GM12878 (cell line): Measurements from ENCODE around the gene SCLY. TPM values are rescaled to one million over a fixed set of nuclear protein-coding genes. Genes with fewer than 3 reads are reported as not detected.

Experiments used
- ATAC-seq: fragments of 200-7000 bp; cut with Tn5 transposase; 3 replicates; pipeline ENCODE4 v1.9.1; 2020; ENCODE audit warnings: mild to moderate bottlenecking, moderate library complexity
- BruUV-seq: library from RNA; stranded (reverse); fragments of 400-500 nt; replicated peaks from 2 replicates; lab custom pipeline; 2021; lab: Mats Ljungman, UMichigan
- CTCF ChIA-PET: fragments of 300-600 bp; sonication (Branson Sonifier 250); formaldehyde crosslinking; extraction: SDS; loops from one replicate; lab custom pipeline; 2021; ENCODE audit warnings: inconsistent platforms; lab: Yijun Ruan, JAX
- POLR2A ChIA-PET: fragments of 350-600 bp; formaldehyde crosslinking; extraction: SDS; loops from one replicate; lab custom pipeline; 2021; ENCODE audit warnings: inconsistent platforms; lab: Charles Lee
- RAD21 ChIA-PET: fragments of 300-600 bp; sonication (Branson Sonifier 250); formaldehyde crosslinking; loops from one replicate; lab custom pipeline; 2023; ENCODE audit warnings: antibody characterized with exemption; ENCODE audit not compliant: unreplicated experiment; lab: Charles Lee
- SMC1A ChIA-PET: fragments of 300-600 bp; sonication (Branson Sonifier 250); formaldehyde crosslinking; loops from one replicate; lab custom pipeline; 2023; ENCODE audit not compliant: unreplicated experiment, uncharacterized antibody; lab: Charles Lee
- DNase-seq: peaks from one replicate; pipeline ENCODE4 v3.0.0-alpha.2; 2011; ENCODE audit warnings: low read depth, low spot score
- FAIRE-seq: peaks from 3 replicates; lab custom pipeline; 2011; peaks lifted over from hg19 to GRCh38; lab: Jason Lieb, UNC
- H2AFZ ChIP-seq: 2 replicates; pipeline ENCODE4 v1.6.0; 2011; ENCODE audit warnings: low read depth, low read length, control low read depth; ENCODE audit not compliant: control insufficient read depth
- H3K27ac ChIP-seq: 2 replicates; pipeline ENCODE4 v1.5.1; 2011; ENCODE audit warnings: control low read depth; ENCODE audit not compliant: control insufficient read depth, insufficient read depth
- H3K27me3 ChIP-seq, 2 experiments: replicated peaks in 1 of 2; 2 replicates each; pipeline versions ENCODE4 v1.6.0 to v1.6.1; 2011; ENCODE audit warnings: low read length in 1 of 2; ENCODE audit not compliant: control insufficient read depth in 2 of 2, insufficient read depth in 2 of 2
- H3K36me3 ChIP-seq, 2 experiments: 2 replicates each; pipeline ENCODE4 v1.5.1; 2011; ENCODE audit warnings: low read length in 1 of 2; ENCODE audit not compliant: control insufficient read depth in 2 of 2, insufficient read depth in 2 of 2
- H3K4me1 ChIP-seq: 2 replicates; pipeline ENCODE4 v1.6.1; 2011; ENCODE audit warnings: mild to moderate bottlenecking, low read length, moderate library complexity, mixed read lengths; ENCODE audit not compliant: control insufficient read depth, insufficient read depth
- H3K4me2 ChIP-seq: 2 replicates; pipeline ENCODE4 v1.6.0; 2011; ENCODE audit warnings: control low read depth; ENCODE audit not compliant: control insufficient read depth, insufficient read depth
- H3K4me3 ChIP-seq: fragments of 200-600 bp; sonication (generic); 2 replicates; pipeline ENCODE4 v1.5.1; 2016
- H3K79me2 ChIP-seq: 2 replicates; pipeline ENCODE4 v1.6.0; 2011; ENCODE audit warnings: low read length; ENCODE audit not compliant: control insufficient read depth, insufficient read depth
- H3K9ac ChIP-seq: 2 replicates; pipeline ENCODE4 v1.8.0; 2011; ENCODE audit warnings: low read length, control low read depth, mixed read lengths; ENCODE audit not compliant: control insufficient read depth, insufficient read depth
- H3K9me3 ChIP-seq: replicated peaks from 3 replicates; pipeline ENCODE4 v1.5.1; 2011; ENCODE audit warnings: mild to moderate bottlenecking, low read length; ENCODE audit not compliant: control insufficient read depth, insufficient read depth
- H4K20me1 ChIP-seq: 2 replicates; pipeline ENCODE4 v1.6.0; 2011; ENCODE audit not compliant: control insufficient read depth, insufficient read depth
- FOXM1 ChIP-seq: IDR thresholded peaks from 2 replicates; pipeline ENCODE4 v1.6.1; 2012; ENCODE audit warnings: low read depth, mild to moderate bottlenecking, inconsistent platforms, low read length, moderate library complexity
- KLF5 ChIP-seq: fragments of 450-650 bp; IDR thresholded peaks from 2 replicates; pipeline ENCODE4 v1.6.1; 2014; ENCODE audit warnings: mild to moderate bottlenecking; ENCODE audit not compliant: partially characterized antibody
- PBX3 ChIP-seq: IDR thresholded peaks from 2 replicates; pipeline ENCODE4 v1.6.1; 2011; ENCODE audit warnings: mild to moderate bottlenecking, low read depth, low read length, moderate library complexity; ENCODE audit not compliant: insufficient replicate concordance
- TAF1 ChIP-seq: IDR thresholded peaks from 2 replicates; pipeline ENCODE4 v1.6.1; 2011; ENCODE audit warnings: mild to moderate bottlenecking, low read depth, low read length, borderline replicate concordance
- ZSCAN29 ChIP-seq: fragments of 450-650 bp; IDR thresholded peaks from 2 replicates; pipeline ENCODE4 v1.6.1; 2017; ENCODE audit warnings: mild to moderate bottlenecking, moderate library complexity
- WGBS: methylation state at CpG from one replicate; pipeline ENCODE4 v1.1.6; 2016; ENCODE audit warnings: low lambda C conversion rate; ENCODE audit not compliant: insufficient replicate concordance, insufficient coverage; ENCODE audit errors: missing lambda C conversion rate; 5-methylcytosine and 5-hydroxymethylcytosine counted together
- in situ Hi-C: fragments of 300-500 bp; cut with MboI; formaldehyde crosslinking; loops from 9 replicates; pipeline ENCODE4 v1.14.3; 2018; ENCODE audit warnings: mixed read lengths
- intact Hi-C: fragments of 100-400 bp; cut with micrococcal nuclease; formaldehyde crosslinking; loops from one replicate; pipeline ENCODE4 v1.14.2; 2022; ENCODE audit not compliant: unreplicated experiment
- polyA plus RNA-seq, 11 experiments: library from polyadenylated mRNA; depleted of rRNA in 4 of 11; unstranded in 6 of 11; stranded (reverse) in 5 of 11; fragments of >200 nt; fragmentation: Nextera tagmentation in 4 of 11; fragmentation: Illumina TruSeq in 1 of 11; extraction: Ambion mirVana in 4 of 11; extraction: Trizol in 1 of 11; gene quantifications; 1 replicate in 1 of 11; 2 replicates in 10 of 11; pipeline versions ENCODE4 v1.2.1 to v1.2.3, GENCODE V29; 2011 to 2016; ENCODE audit warnings: inconsistent platforms in 2 of 11, missing spikeins in 2 of 11, low read depth in 1 of 11
- total RNA-seq, 4 experiments: library from RNA; depleted of rRNA in 3 of 4; stranded (reverse); fragments of >200 nt in 3 of 4; fragmentation: Illumina TruSeq in 1 of 4; extraction: Trizol in 1 of 4; gene quantifications; 2 replicates each; pipeline versions ENCODE4 v1.2.1 to v1.2.3, GENCODE V29; 2013 to 2021

The SCLY gene
- total and polyA plus RNA-seq, 10 of the 15 experiments (the other 5 are each of a cell fraction or from before 2014, with no cell fraction given) = 3.3 to 49.1 (median 32.3) TPM

GRCh38 chr2:238104691-238105371 lies 44.0 kb downstream of the SCLY start:
- Histone ChIP-seq H3K9ac (no peak overlapping the region), H3K4me2 (no peak overlapping the region), H3K36me3 (no peaks in the 10 kb centered on the region), H3K27ac (no peak overlapping the region), H3K4me1 (peaks cover 21% of the 10 kb centered on the region), H2AFZ (no peak overlapping the region), H4K20me1 (no peaks in the 10 kb centered on the region), H3K9me3 (no peaks in the 10 kb centered on the region; the same call in 2 of the 3 replicates), H3K79me2 (no peaks in the 10 kb centered on the region), H3K27me3 (no peaks in the 10 kb centered on the region), H3K4me3 (no peak overlapping the region)
- 72% methylated on average over 19 of the region's 21 CpGs for WGBS
- TF ChIP-seq KLF5 (no peak), FOXM1 (no peak), TAF1 (no peak), PBX3 (no peak), ZSCAN29 (no peak)
- FAIRE-seq = no peak
- ChIA-PET SMC1A (interaction anchor here (0.5 kb wide), 1 partner anchor 184 kb away, joined by 3 read pairs; no protein-coding TSS in a partner anchor), RAD21 (no interaction called here), POLR2A (interaction anchor here (0.7 kb wide), 2 partner anchors 379 to 392 kb away, joined by 3 to 5 read pairs; no protein-coding TSS in a partner anchor), CTCF (no interaction called here)
- no peak for ATAC-seq
- BruUV-seq = no TSS peak
- in situ Hi-C loops (no loop called here), intact Hi-C loops (loop anchor here (5.0 kb wide), 1 partner anchor 43 kb away; the partner anchor contains the start of gene SCLY)
- no peak for DNase-seq
